Thoracic aorta (tissue), 2 donors: ENCODE measurements around the gene GM2A. TPM values are rescaled to one million over a fixed set of nuclear protein-coding genes. Genes with fewer than 3 reads are reported as not detected.

Experiments used
- ATAC-seq: fragments of 150-250 bp; one replicate; pipeline ENCODE4 v1.8.0; 2017; ENCODE audit warnings: low read depth; ENCODE audit not compliant: insufficient number of reproducible peaks, low FRiP score
- DNase-seq: peaks from one replicate; pipeline ENCODE4 v3.0.0-alpha.2; 2020; ENCODE audit warnings: low spot score
- H3K27ac ChIP-seq, 2 donors: fragments of 200-600 bp; sonication (generic); 1 replicate in 1 of 2; 2 replicates in 1 of 2; pipeline ENCODE4 v1.5.1; 2016; ENCODE audit warnings: mild to moderate bottlenecking in 2 of 2, moderate library complexity in 2 of 2
- H3K27me3 ChIP-seq: fragments of 200-600 bp; sonication (generic); replicated peaks from 2 replicates; pipeline ENCODE4 v1.6.0; 2016; ENCODE audit warnings: mild to moderate bottlenecking; ENCODE audit not compliant: insufficient read depth
- H3K36me3 ChIP-seq: fragments of 200-600 bp; sonication (generic); one replicate; pipeline ENCODE4 v1.5.1; 2016
- H3K4me1 ChIP-seq, 2 donors: fragments of 200-600 bp; sonication (generic); 1 replicate in 1 of 2; 2 replicates in 1 of 2; pipeline versions ENCODE4 v1.5.1 to v1.6.0; 2016; ENCODE audit warnings: low read depth in 2 of 2, mild to moderate bottlenecking in 1 of 2; ENCODE audit not compliant: control insufficient read depth in 1 of 2
- H3K4me3 ChIP-seq: fragments of 200-600 bp; sonication (generic); 2 replicates; pipeline ENCODE4 v1.5.1; 2016; ENCODE audit warnings: mild to moderate bottlenecking
- H3K9me3 ChIP-seq: fragments of 200-600 bp; sonication (generic); 2 replicates; pipeline ENCODE4 v1.5.1; 2016
- CTCF ChIP-seq: fragments of 200-600 bp; sonication (generic); IDR thresholded peaks from one replicate; pipeline ENCODE4 v1.5.1; 2019; ENCODE audit warnings: antibody characterized with exemption
- total RNA-seq, 2 donors: library from RNA; depleted of rRNA; stranded (reverse); fragments of >200 nt; gene quantifications; one replicate each; pipeline versions ENCODE4 v1.1.0 to v1.2.3, GENCODE V29; 2016

Gene GM2A
- total RNA-seq, 2 donors from 2014 or later = 26.1 to 32.1 TPM

DNA sequence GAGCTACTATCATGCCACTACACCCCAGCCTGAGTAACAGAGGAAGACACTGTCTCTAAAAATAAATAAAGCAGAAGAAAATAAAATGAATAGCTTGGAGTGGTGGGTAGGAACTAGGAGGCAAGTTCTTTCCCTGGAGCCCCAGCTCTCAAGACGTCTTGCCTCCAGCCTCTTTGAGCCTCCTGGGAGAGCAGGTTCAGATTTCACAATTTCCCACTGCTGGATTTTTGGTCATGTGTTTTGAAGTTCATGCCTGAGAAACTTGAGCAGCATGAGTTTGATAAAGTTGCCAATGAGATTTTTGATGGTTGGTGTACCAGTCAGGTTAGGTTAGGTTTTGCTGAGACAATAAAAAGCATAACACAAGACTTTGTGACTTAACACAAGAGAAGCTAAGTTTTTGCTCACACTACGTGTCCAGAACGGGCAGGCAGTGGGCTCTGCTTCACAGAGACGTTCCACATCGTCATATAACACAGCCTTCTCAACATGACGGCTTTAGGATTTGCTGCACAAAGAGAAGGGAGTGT, 25.0 kb upstream of the GM2A start:
- ATAC-seq = no peak

GRCh38 chr5:151228986-151229385, 24.0 kb upstream of the GM2A start:
- no peak overlapping the region for H3K4me3 ChIP-seq
- H3K9me3 ChIP-seq = no peaks in the 10 kb centered on the region
- no peak for DNase-seq
- H3K36me3 ChIP-seq = no peaks in the 10 kb centered on the region
- H3K27me3 ChIP-seq = no peaks in the 10 kb centered on the region
- no peak for TF ChIP-seq CTCF
- peaks cover 5 to 6% of the 10 kb centered on the region in 2 donors for H3K4me1 ChIP-seq
- ATAC-seq = no peak
- H3K27ac ChIP-seq = no peak overlapping the region

More for the DNA sequence above, 25.0 kb upstream of the GM2A start:
- H3K27me3 ChIP-seq = no peaks in the 10 kb centered on the region
- no peaks in the 10 kb centered on the region for H3K36me3 ChIP-seq
- no peak for TF ChIP-seq CTCF
- DNase-seq = no peak
- no peak overlapping the region for H3K4me3 ChIP-seq
- H3K4me1 ChIP-seq = peaks cover 6 to 10% of the 10 kb centered on the region in 2 donors
- no peak overlapping the region for H3K27ac ChIP-seq
- H3K9me3 ChIP-seq = no peaks in the 10 kb centered on the region

- DNase-seq (no peak), ATAC-seq (no peak)
- Histone ChIP-seq H3K4me1 (peaks cover 0 to 5% of the 10 kb centered on the region in 2 donors), H3K36me3 (no peaks in the 10 kb centered on the region), H3K27me3 (no peaks in the 10 kb centered on the region), H3K27ac (no peak overlapping the region), H3K9me3 (no peaks in the 10 kb centered on the region), H3K4me3 (no peak overlapping the region)
- TF ChIP-seq CTCF = no peak
These were observed 22.8 kb upstream of the GM2A start for GRCh38 chr5:151230048-151230680.

- no peaks in the 10 kb centered on the region for H3K9me3 ChIP-seq
- H3K4me3 ChIP-seq = no peak overlapping the region
- ATAC-seq = no peak
These were observed 21.6 kb upstream of the GM2A start for GRCh38 chr5:151231359-151231758.

GRCh38 chr5:151233616-151234085, 19.3 kb upstream of the GM2A start:
- DNase-seq = no peak
- H3K27ac ChIP-seq = no peak overlapping the region
- TF ChIP-seq CTCF = no peak
- H3K4me1 ChIP-seq = peaks cover 0 to 17% of the 10 kb centered on the region in 2 donors
- H3K27me3 ChIP-seq = no peaks in the 10 kb centered on the region
- H3K9me3 ChIP-seq = no peaks in the 10 kb centered on the region
- H3K4me3 ChIP-seq = no peak overlapping the region
- no peak for ATAC-seq
- H3K36me3 ChIP-seq = no peaks in the 10 kb centered on the region

More at GRCh38 chr5:151231359-151231758, 21.6 kb upstream of the GM2A start:
- TF ChIP-seq CTCF = no peak
- DNase-seq = no peak
- no peak overlapping the region for H3K27ac ChIP-seq
- no peaks in the 10 kb centered on the region for H3K36me3 ChIP-seq
- H3K4me1 ChIP-seq = peaks cover 0 to 5% of the 10 kb centered on the region in 2 donors
- H3K27me3 ChIP-seq = no peaks in the 10 kb centered on the region
